GM18502 (cell line): Measurements from ENCODE around the gene GATAD1.
"Not testable (repeated sequence)": the region's sequence is repeated elsewhere in the genome, so short reads cannot be mapped to it uniquely, and the experiment has no call there.

Experiments used
- ATAC-seq: cut with Tn5 transposase; IDR thresholded peaks from one replicate; pipeline ENCODE4 v1.9.1; 2021; ENCODE audit warnings: mild to moderate bottlenecking; ENCODE audit not compliant: unreplicated experiment, poor library complexity

The GATAD1 gene

GRCh38 chr7:92479146-92479545, 31.9 kb downstream of the GATAD1 start:
- not testable (repeated sequence) for ATAC-seq

GRCh38 chr7:92483624-92484023, 36.3 kb downstream of the GATAD1 start:
- not testable (repeated sequence) for ATAC-seq

GRCh38 chr7:92484226-92484625, 36.9 kb downstream of the GATAD1 start:
- not testable (repeated sequence) for ATAC-seq

- no peak for ATAC-seq
Measured at GRCh38 chr7:92485267-92485892, 38.1 kb downstream of the GATAD1 start.

GRCh38 chr7:92485974-92486373, 38.7 kb downstream of the GATAD1 start:
- ATAC-seq: no peak

GRCh38 chr7:92487804-92488203, 40.5 kb downstream of the GATAD1 start:
- ATAC-seq: no peak

- ATAC-seq: no peak
Measured at GRCh38 chr7:92489634-92490033, 42.4 kb downstream of the GATAD1 start.

GRCh38 chr7:92496876-92497275, 49.6 kb downstream of the GATAD1 start:
- ATAC-seq: no peak

- no peak for ATAC-seq
Measured at GRCh38 chr7:92498557-92498956, 51.3 kb downstream of the GATAD1 start.

GRCh38 chr7:92503767-92504166, 56.5 kb downstream of the GATAD1 start:
- ATAC-seq: no peak

GRCh38 chr7:92504563-92504962, 57.3 kb downstream of the GATAD1 start:
- no peak for ATAC-seq

GRCh38 chr7:92506363-92506762, 59.1 kb downstream of the GATAD1 start:
- ATAC-seq: no peak

GRCh38 chr7:92508946-92509345, 61.7 kb downstream of the GATAD1 start:
- no peak for ATAC-seq
